Gastrocnemius medialis (tissue), 4 donors: ENCODE data around the gene ADGRF4. TPM values are rescaled to one million over a fixed set of nuclear protein-coding genes. Genes with fewer than 3 reads are reported as not detected.

Source experiments
- ATAC-seq, 2 donors: fragments of 150-250 bp; one replicate each; pipeline ENCODE4 v1.9.1; 2016
- DNase-seq, 2 donors: peaks; one replicate each; pipeline ENCODE4 v3.0.0-alpha.2; 2019
- H3K27ac ChIP-seq, 4 donors: fragments of 200-600 bp; sonication (generic); 1 replicate in 1 of 4; 2 replicates in 3 of 4; pipeline ENCODE4 v1.5.1; 2016 to 2018; ENCODE audit warnings: mild to moderate bottlenecking in 2 of 4, moderate library complexity in 1 of 4
- H3K27me3 ChIP-seq, 3 donors: fragments of 200-600 bp; sonication (generic) in 2 of 3; 1 replicate in 1 of 3; 2 replicates in 2 of 3; pipeline versions ENCODE4 v1.5.1 to v1.6.0; 2016 to 2019; ENCODE audit warnings: mild to moderate bottlenecking in 1 of 3, moderate library complexity in 1 of 3
- H3K36me3 ChIP-seq, 2 donors: fragments of 200-600 bp; sonication (generic) in 1 of 2; one replicate each; pipeline ENCODE4 v1.5.1; 2017 to 2018
- H3K4me1 ChIP-seq, 2 donors: fragments of 200-600 bp; sonication (generic) in 1 of 2; one replicate each; pipeline ENCODE4 v1.5.1; 2016 to 2017; ENCODE audit warnings: mild to moderate bottlenecking in 2 of 2
- H3K4me3 ChIP-seq, 4 donors: fragments of 200-600 bp; sonication (generic) in 3 of 4; 1 replicate in 1 of 4; 2 replicates in 3 of 4; pipeline ENCODE4 v1.5.1; 2016 to 2019; ENCODE audit warnings: mild to moderate bottlenecking in 2 of 4
- H3K9me3 ChIP-seq, 3 donors: fragments of 200-600 bp; sonication (generic) in 2 of 3; 1 replicate in 1 of 3; 2 replicates in 2 of 3; pipeline ENCODE4 v1.5.1; 2016 to 2019
- CTCF ChIP-seq, 5 experiments: fragments of 450-650 bp in 3 of 5; fragments of 200-600 bp in 2 of 5; sonication (generic) in 2 of 5; IDR thresholded peaks in 4 of 5; conservative IDR thresholded peaks in 1 of 5; 1 replicate in 4 of 5; 2 replicates in 1 of 5; pipeline ENCODE4 v1.5.1; 2016 to 2019; ENCODE audit warnings: antibody characterized with exemption in 5 of 5, mild to moderate bottlenecking in 3 of 5, moderate library complexity in 3 of 5
- POLR2A ChIP-seq, 2 donors: fragments of 450-650 bp; IDR thresholded peaks; one replicate each; pipeline ENCODE4 v1.6.1; 2017; ENCODE audit warnings: antibody characterized with exemption in 2 of 2, mild to moderate bottlenecking in 2 of 2, moderate library complexity in 2 of 2
- in situ Hi-C, 4 donors: fragments of 200-750 bp; cut with MboI; loops; one replicate each; pipeline versions ENCODE4 v1.15.0 to v1.8.0; 2017; ENCODE audit warnings: low sequenced_read_pairs in 4 of 4
- intact Hi-C: fragments of 100-400 bp; cut with DNase I; formaldehyde crosslinking; loops from one replicate; pipeline ENCODE4 v1.15.1; 2023; ENCODE audit warnings: low total_unique reads
- total RNA-seq, 4 donors: library from RNA; depleted of rRNA; stranded (reverse); fragments of >200 nt; gene quantifications; one replicate each; pipeline versions ENCODE4 v1.1.0 to v1.2.3, GENCODE V29; 2016

The ADGRF4 gene
- total RNA-seq, 4 donors from 2014 or later: 0.07 TPM; not detected in 3

DNA sequence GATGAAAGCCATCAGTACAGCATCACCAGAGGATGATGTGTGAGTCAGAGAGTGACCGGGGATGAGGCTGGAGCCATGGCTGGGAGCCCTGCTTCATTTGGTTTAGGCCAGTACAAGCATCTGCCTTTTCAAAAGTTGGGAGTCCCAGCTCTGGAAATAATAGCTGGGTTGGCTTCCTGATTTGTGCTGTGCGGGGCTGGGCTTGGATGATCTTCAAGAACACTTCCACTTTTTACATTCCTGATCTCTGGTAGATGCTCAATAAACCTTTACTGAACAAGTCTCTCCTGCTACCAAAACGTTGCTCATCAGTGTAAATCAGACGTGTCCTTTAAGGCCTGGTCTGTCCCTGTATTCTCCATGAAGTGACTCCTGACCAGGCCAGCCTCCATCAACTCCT, 44.1 kb upstream of the ADGRF4 start:
- in situ Hi-C loops: no loop called here
- Histone ChIP-seq H3K27me3 (no peaks in the 10 kb centered on the region), H3K4me1 (peaks cover 11 to 20% of the 10 kb centered on the region in 2 donors), H3K9me3 (no peaks in the 10 kb centered on the region), H3K27ac (no peak overlapping the region), H3K36me3 (no peaks in the 10 kb centered on the region), H3K4me3 (no peak overlapping the region)
- intact Hi-C loops: no loop called here
- DNase-seq (no peak), ATAC-seq (no peak)
- TF ChIP-seq CTCF (IDR thresholded peaks at IDR 0.05 in 4 of 5, conservative IDR thresholded peaks at IDR 0.05 in 1 of 5) (no peak), POLR2A (IDR thresholded peaks at IDR 0.05) (no peak)

- intact Hi-C loops (no loop called here), in situ Hi-C loops (no loop called here)
- peak in 1 of 2 donors; percentile 54 for DNase-seq
Observed at GRCh38 chr6:47655719-47656595, 42.4 kb upstream of the ADGRF4 start.

GRCh38 chr6:47661960-47662359, 36.4 kb upstream of the ADGRF4 start:
- Histone ChIP-seq H3K36me3 (no peaks in the 10 kb centered on the region), H3K9me3 (no peaks in the 10 kb centered on the region), H3K4me3 (no peak overlapping the region), H3K27ac (no peak overlapping the region), H3K4me1 (no peaks in the 10 kb centered on the region), H3K27me3 (no peaks in the 10 kb centered on the region)
- TF ChIP-seq POLR2A (IDR thresholded peaks at IDR 0.05) (no peak), CTCF (IDR thresholded peaks at IDR 0.05 in 4 of 5, conservative IDR thresholded peaks at IDR 0.05 in 1 of 5) (no peak)
- intact Hi-C loops: no loop called here
- DNase-seq (no peak), ATAC-seq (no peak)
- in situ Hi-C loops: no loop called here

More at GRCh38 chr6:47655719-47656595, 42.4 kb upstream of the ADGRF4 start:
- Histone ChIP-seq H3K27ac (peak overlapping the region in 1 of 4 donors; percentile 17), H3K9me3 (no peaks in the 10 kb centered on the region), H3K4me3 (no peak overlapping the region), H3K4me1 (peaks cover 11 to 13% of the 10 kb centered on the region in 2 donors), H3K36me3 (no peaks in the 10 kb centered on the region), H3K27me3 (no peaks in the 10 kb centered on the region)
- no peak for TF ChIP-seq CTCF (IDR thresholded peaks at IDR 0.05 in 4 of 5, conservative IDR thresholded peaks at IDR 0.05 in 1 of 5)
- TF ChIP-seq POLR2A (IDR thresholded peaks at IDR 0.05): no peak
- ATAC-seq: peak in 1 of 2 donors; percentile 84

- intact Hi-C loops (no loop called here), in situ Hi-C loops (no loop called here)
- no peak for ATAC-seq
Observed at GRCh38 chr6:47663462-47664216, 34.7 kb upstream of the ADGRF4 start.

More at GRCh38 chr6:47663462-47664216, 34.7 kb upstream of the ADGRF4 start:
- no peak for DNase-seq
- Histone ChIP-seq H3K27ac (no peak overlapping the region), H3K4me1 (no peaks in the 10 kb centered on the region), H3K4me3 (no peak overlapping the region), H3K27me3 (no peaks in the 10 kb centered on the region), H3K36me3 (no peaks in the 10 kb centered on the region), H3K9me3 (no peaks in the 10 kb centered on the region)
- TF ChIP-seq POLR2A (IDR thresholded peaks at IDR 0.05) (no peak), CTCF (IDR thresholded peaks at IDR 0.05 in 4 of 5, conservative IDR thresholded peaks at IDR 0.05 in 1 of 5) (no peak)
